Lung microvascular endothelial cell (primary cell): ENCODE results near the gene ATXN7L2. TPM values are rescaled to one million over a fixed set of nuclear protein-coding genes. Genes with fewer than 3 reads are reported as not detected.

ENCODE experiments used
- DNase-seq, 2 donors: peaks; one replicate each; pipeline versions ENCODE4 v3.0.0 to v3.0.0-alpha.2; 2010; ENCODE audit warnings: low read depth in 2 of 2
- total RNA-seq: library from RNA; depleted of rRNA; stranded (reverse); fragments of >200 nt; gene quantifications from 2 replicates; pipeline ENCODE4 v1.2.1, GENCODE V29; 2014

ATXN7L2 gene
- total RNA-seq, 1 donor from 2014 or later: 0.79 TPM

DNA sequence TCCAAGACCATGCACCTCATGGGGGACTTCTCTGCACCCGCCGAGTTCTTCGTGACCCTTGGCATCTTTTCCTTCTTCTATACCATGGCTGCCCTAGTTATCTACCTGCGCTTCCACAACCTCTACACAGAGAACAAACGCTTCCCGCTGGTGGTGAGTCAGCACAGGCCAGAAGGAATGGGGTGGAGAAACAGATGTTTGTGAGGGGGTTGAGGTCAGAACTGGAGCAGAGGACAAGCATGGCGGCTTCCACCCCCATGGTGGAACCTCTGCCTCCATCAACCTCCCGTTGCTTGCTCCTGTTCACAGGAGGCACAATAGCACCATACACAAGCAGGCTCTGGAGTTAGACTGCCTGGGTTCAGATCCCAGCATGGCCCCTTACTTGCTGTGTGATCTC is 6.9 kb upstream of the ATXN7L2 start:
- no peak for DNase-seq

DNA sequence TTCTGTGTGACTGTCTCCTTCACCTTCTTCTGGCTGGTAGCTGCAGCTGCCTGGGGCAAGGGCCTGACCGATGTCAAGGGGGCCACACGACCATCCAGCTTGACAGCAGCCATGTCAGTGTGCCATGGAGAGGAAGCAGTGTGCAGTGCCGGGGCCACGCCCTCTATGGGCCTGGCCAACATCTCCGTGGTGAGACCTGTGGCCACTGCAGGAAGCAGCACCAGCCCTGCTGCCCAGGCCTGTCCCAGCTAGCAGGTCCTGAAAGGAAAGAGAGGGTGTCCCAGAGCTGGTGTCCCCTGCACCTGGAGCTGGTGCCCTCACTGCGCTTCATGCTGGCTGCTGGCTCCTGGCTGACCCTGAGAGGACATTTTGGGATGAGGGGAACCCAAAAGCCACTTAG is 5.9 kb upstream of the ATXN7L2 start:
- DNase-seq: no peak

DNA sequence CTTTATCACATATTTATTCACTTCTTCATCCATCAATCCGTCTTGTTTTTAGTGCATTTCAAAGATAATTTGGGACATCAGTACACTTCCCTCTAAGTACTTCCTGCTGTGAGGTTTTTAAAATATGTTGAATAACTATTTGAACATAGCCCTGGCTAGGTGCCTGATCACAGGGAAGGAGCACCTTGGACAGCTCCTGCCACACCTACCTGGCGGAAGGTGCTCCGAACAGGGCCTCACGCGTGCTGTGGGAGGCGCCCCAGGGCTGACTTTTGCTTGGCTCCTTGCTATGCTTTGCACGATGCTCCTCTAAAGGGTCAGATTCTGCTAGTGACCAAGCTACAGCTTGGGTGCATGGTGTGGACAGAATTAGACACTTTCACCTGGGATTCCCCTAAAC is 4.9 kb upstream of the ATXN7L2 start:
- no peak for DNase-seq

DNA sequence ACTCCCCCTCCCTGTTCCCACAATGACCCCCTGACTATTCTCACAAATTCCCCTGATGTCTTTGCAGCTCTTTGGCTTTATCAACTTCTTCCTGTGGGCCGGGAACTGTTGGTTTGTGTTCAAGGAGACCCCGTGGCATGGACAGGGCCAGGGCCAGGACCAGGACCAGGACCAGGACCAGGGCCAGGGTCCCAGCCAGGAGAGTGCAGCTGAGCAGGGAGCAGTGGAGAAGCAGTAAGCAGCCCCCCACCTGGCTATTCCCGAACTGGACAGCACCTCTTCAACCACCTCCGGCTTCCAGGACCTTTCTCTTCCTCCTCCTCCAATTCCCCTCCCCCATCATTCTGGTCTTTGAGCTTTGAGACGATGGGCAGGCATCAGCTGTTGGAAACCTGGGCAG is 4.4 kb upstream of the ATXN7L2 start:
- no peak for DNase-seq

DNA sequence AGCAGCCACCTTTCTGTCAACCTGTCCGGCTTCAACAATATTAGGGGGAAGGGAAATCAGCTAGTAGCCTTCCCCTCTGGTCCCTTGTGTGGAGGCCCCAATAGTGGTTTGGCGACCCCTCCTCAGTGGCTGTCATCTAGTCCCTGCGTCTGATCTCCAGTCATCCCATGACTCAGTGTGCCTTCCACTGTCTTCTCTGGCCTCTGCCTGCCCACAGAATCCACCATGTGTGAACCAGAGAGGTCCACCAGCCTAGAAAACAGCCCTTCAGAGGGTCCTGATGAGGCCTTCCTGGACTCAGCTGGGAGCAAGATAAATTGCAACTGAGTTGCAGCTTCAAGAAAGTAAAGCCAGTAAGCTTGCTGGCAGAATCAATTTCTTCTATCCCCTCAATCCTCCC is 3.8 kb upstream of the ATXN7L2 start:
- no peak for DNase-seq

DNA sequence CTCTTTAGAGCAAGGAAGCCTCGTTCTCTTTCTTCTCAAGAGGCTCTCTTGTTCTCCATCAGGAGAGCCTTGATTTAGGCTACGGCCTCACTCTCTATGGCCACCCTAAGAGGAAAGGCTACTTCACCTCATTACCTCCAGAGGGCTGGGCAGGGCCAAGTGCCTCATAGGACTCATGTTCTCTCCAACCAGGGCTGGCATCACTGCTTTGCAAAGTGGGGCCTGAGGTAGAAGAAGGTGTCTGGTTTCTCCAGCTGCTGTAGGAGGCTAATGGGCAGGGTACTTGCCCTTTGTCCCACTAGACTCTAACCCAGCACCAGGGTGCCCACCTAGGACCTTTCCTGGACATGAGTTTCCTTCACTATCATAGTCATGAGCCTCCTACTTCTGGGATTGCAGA is 2.1 kb upstream of the ATXN7L2 start:
- no peak for DNase-seq

DNA sequence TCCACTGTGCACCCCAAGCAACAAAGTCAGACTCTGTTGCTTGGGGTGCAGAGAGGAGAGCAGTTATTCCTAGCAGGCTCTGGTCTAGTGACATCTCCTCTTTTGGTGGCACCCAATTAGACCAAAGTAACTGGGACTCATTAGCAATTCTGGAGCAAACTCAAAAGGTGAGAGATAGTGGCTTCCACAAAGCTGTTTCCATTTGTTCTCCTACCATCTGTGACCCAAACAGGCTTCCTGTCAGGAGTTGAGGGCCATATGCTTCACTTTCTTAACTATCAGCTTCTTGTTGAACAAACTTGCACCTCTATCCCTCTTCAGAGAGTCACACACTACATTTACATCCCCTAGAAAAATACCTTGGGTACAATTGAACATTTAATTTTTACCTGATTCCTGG is 1.5 kb upstream of the ATXN7L2 start:
- DNase-seq: no peak

DNA sequence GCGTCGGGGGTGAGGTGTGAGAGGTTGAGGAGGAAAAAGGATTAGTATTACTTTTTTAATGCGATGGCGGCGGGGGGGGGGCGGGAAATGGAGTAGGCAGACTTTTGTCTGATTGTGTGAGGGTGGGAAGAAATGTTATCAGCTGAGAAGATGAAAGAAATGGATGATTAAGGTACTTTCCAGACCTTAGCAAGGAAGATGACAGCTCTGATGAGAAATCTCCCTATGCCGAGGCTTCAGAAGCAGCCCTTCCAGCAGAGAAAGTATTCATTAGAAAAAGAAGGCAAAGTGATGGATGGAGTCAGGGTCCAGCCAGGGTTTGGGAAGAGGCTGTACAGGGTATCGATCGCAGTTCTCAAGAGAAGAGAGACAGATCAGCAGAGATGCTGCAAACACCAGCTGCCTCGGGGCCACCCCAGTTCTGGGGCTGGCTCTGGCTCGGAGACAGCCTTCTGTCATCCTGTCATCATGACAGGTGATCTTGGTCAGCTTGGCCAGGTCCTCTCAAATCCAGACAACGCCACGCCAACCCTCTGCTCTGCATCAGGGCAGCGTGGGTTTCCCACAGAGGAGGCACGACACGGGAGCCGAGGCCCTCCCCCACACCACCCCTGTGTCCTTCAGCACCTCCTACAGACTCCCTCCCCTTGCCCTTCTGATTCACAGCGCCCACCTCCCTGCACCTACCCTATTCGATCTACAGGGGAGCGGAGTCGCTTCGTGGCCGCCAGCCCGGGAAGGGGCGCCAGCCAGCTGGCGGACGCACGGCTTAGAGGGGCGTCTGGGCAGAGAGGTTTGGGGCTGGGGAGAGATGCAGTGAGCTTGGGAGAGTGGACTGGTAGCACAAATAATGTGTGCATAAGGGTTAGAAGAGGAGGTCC is 674 bp upstream of the ATXN7L2 start:
- DNase-seq: no peak

DNA sequence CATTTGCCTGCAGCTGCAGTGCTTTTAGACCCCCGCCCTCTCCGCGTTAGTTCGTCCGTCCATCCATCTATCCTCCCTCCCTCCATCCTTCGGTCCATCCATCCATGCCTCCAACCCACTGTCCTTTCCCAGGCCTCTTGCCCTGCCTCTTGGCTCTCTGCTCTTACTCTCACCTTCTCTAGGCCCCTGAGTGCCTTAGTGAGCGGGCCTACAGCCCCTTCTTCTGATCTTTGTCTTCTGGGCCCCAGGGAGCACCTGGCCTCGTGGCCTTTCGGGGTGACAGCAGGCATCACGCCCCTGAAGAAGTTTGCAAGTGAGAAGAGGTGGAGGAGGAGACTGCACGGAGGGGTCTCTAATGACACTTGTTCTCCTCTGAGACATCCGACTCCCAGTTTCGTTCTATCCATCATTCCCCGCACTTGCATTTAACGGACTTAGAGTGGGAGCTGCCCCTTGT is 842 bp downstream of the ATXN7L2 start:
- no peak for DNase-seq

DNA sequence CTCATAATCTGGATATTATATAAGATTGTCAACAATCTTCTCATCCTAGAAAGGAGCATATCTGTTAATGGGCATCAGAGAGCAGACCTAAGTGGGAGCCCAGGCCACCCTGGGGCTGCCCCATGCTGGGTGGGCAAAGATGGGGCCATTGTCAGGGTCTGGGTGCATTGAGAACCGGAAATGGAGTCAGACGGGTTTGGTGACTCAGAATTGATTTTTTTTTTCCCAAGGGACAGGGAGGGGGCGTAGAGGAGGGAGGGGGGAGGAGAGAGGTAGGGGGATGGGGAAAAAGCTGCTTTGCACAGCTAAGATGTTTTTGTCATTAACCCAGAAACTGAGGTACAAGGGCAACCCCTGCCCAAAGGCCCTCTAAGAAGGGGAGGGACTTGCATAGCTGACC is 1.3 kb downstream of the ATXN7L2 start:
- no peak for DNase-seq

DNA sequence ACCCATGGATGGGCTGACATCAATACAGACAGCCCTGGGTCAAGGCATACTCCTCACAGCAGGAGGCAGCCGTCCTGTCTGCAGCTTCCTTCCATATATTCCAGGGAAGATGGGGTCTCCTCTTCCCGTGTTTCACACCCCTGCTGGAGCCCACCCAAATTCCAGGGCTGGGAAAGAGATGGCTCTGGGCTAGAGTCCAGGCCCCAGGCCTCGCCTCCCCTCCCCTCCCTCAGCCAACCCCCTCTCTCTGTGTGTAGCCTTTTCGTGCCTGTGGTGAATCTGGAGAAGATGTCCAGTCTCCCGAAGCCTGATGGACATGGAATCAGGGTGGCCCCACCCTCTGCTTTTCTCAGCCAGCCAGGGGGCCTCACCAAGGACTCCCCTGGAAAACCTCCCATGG is 3.6 kb downstream of the ATXN7L2 start:
- DNase-seq: no peak

DNA sequence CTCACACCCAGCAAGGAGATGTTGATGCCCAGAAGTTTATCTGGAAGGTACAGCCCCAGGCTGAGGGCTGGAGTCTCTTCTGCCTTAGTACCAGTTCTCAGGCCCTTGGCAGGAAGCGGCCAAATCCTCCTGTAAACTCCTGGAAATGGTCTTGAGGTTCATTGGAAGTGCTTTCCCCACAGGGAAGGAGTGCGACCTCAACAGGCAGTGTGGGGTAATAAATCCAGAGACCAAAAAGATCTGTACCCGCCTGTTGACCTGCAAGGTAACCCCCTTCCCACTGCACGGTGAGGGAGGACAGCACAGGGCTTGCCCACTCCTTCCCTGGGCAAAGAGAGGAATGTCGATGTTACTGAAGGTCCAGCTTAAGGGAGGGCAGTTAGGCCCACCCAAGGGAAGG is 4.5 kb downstream of the ATXN7L2 start:
- DNase-seq: no peak

DNA sequence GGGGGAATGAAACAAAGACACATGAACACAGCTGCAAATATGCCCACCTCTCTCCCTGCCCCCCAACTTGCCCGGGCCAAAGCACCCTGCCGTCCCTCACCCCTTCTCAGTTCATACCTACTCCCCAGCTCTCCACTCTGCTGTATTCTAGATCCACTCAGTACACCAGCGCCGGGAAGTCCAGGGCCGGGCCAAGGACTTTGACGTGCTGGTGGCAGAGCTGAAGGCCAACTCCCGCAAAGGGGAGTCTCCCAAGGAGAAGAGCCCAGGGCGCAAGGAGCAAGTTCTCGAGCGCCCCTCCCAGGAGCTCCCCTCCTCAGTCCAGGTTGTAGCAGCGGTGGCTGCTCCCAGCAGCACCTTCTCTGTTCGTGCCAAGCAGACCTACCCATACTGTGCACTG is 5.0 kb downstream of the ATXN7L2 start:
- no peak for DNase-seq

DNA sequence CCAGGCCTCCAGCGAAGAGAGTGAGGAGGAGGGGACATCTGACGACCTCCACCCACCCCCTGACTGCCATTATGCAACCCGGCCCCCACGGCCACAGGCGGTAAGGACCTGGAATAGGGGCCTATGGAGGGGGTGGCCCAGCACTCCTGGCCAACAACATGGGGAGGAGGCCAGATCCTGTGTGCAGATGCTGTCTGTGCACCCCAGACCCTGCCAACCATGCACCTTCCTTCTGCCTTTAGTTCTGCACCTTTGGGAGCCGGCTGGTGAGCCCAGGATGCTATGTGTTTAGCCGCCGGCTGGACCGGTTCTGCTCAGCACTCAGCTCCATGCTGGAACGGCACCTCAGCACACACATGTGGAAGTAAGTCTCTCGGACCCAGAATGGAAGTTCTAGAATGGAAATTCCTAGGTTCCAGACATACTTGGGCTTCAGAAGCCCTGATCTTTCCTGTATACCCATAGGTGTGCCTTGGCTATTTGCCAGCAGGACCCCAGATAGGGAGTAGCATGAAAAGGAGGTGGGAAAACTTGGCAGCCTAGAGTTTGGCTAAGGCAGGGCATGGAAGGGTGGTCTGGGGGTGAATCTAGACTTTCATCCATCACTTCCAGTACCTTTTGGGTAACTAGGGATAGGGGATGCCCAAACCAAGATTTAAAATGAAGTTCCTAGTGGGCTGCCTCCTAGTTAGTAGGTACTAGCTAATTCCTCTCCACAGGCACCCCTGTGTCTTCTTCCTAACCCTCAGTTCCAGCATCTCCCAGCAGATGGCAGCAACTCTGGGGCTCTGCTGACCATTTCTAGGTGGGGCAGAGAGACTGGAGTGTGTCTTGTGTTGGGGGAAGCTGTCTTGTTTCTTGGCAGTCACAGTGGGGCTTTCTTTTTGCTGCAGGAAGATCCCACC is 6.6 kb downstream of the ATXN7L2 start:
- DNase-seq: peak; percentile 68 to 72

DNA sequence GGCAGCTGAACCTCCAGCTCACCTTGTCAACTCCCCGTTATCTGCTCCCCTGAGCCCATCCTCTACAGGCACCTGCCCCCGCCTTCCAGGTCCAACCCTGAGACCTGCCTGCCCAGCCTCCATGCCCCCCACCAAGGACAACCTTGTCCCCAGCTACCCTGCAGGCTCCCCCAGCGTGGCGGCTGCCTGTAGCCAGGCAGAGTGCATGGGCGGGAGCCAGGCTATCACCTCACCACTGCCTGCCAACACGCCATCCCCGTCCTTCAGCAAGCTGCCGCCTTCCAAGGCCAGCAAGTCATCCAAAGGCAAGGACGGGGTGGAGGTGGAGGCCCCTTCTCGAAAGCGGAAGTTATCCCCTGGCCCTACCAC is 7.2 kb downstream of the ATXN7L2 start:
- DNase-seq: no peak

DNA sequence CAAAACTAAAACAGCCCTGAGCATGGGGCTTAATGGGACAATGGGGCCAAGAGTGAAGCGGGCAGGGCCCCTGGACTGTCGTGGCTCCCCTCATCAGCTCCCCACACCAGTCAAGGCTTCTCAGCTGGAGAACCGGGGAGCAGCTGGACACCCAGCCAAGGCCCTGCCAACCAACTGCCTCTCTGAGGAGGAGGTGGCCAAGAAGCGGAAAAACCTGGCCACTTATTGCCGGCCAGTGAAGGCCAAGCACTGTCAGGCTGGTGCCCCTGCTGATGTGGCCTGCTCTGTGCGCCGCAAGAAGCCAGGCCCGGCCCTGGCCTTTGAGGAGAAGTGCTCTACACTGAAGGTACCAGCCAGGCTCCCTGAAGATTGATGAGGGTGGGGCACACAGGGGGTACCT is 7.7 kb downstream of the ATXN7L2 start:
- no peak for DNase-seq

DNA sequence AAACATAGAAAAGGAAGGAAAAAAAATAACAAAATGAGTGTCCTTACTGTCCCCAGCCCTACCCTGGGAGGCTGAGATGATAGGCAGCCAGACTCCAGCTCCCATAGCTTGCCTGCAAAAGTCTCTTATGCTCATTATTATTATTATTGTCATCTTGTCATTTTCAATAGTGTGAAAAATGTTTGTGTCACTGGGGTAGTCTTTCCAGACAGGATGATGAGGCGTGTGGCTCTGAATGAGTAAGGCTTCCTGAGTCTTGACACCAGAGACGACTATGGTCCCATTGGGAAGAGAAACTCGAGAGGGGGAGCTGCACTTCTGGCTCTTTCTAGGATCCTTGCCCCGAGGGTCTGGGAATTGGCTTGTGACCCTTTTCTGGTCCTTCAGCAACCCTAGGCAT is 9.1 kb downstream of the ATXN7L2 start:
- DNase-seq: peak in 1 of 2 donors; percentile 47

DNA sequence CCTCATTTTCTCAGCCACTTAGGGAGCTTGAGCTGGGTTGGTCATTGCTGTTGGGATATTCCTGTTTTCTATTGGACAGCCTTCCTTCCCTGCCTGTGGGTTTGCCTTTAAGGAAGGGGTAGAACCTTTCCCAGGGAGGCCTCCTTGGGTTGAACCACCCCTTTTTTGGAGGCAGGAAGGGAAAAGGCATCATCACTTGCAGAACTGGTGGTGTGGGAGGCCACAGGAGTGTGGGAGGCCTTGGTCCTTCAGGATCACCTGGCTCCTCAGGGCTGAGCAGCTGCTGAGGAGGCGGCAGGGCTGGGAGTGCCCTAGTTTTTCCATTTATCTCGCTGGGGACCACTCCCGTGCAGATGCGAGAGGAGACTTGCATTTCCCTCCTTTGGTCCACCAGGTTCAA is 9.5 kb downstream of the ATXN7L2 start:
- no peak for DNase-seq

DNA sequence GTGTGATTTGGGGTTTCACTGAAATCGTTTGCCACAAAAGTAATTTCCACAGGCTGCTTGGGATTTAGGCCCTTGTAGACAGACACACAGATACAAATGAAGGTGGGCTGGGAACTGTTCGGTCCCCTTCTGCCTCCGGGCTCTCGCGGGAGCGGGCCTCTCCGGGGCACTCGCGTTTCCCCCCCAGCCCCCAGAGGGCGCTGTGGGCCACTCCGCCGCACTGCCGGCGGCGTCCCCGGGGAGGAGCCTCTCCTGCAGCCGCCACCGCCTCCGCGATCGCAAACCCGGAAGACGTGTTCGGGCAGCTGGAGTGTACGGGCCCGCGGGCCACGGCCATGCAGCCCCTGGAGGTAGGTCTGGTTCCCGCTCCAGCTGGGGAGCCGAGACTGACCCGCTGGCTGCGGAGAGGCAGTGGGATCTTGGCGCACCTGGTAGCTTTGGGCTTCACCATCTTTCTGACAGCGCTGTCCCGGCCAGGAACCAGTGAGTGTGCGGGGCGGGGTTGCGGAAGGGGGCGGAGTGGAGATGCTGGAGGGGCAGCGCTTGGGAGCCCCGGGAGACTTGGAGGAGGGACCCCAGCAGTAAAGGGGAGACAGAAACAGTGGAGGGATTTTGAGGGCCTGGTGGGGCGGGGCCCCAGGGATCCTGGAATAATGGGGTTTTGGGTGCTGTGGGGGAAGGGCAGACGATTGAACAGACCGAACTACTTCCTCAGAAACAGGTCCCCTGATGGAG is 10.3 kb downstream of the ATXN7L2 start, which contains the start of gene CYB561D1:
CYB561D1 (plus strand) TSS at position 290 of the 735 bp plus-strand sequence; CDS start at position 336, 46 bp downstream.
- DNase-seq: peak; percentile 86 to 88

DNA sequence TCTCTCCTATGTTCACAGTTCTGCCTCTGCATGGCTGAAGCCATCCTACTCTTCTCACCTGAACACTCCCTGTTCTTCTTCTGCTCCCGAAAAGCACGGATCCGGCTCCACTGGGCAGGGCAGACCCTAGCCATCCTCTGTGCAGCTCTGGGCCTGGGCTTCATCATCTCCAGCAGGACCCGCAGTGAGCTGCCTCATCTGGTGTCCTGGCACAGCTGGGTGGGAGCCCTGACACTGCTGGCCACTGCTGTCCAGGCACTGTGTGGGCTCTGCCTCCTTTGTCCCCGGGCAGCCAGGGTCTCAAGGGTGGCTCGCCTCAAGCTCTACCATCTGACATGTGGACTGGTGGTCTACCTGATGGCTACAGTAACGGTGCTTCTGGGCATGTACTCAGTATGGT is 12.0 kb downstream of the ATXN7L2 start:
- DNase-seq: no peak

DNA sequence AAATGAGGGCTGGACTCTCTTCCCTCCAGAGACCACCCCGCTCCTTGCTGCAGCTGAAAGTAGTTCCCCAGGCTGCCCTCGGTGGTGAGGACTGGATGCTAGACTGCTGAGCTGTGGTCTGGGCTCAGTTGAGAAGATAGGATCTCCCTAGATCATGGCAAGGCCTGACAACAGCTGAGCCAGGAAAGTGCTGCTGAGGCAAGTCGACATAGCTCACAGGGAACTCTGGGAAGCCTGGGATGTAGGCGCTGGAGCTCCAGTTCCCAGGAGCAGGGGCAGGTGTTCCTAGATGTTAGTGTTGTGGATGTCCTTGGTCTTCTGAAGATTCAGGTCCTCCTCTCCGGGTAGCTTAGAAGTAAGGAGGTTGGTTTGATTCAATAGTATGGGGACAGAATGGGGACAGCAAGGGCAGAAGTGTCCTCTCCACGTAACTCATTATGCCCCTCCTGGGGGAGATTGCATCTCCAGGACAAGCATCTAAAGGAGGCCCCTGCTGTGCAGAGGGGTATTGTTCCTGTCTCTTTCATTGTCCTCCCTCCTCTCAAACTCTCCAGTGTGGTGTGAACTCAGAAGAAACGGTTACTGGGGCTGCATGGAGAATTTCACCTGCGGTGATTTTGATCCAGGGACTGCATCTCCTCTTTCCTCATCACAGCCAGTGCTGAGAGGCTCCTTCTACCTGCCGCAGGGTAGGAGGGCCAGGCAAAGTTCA is 13.9 kb downstream of the ATXN7L2 start:
- no peak for DNase-seq
